Fibroblast of skin of scalp (primary cell): ENCODE results near the gene AK2.
A peak's percentile ranks its signal among the peaks of the same experiment; 100 is the strongest.

Experiments used
- DNase-seq: peaks from one replicate; pipeline ENCODE4 v3.0.0-alpha.2; 2013

The AK2 gene

DNA sequence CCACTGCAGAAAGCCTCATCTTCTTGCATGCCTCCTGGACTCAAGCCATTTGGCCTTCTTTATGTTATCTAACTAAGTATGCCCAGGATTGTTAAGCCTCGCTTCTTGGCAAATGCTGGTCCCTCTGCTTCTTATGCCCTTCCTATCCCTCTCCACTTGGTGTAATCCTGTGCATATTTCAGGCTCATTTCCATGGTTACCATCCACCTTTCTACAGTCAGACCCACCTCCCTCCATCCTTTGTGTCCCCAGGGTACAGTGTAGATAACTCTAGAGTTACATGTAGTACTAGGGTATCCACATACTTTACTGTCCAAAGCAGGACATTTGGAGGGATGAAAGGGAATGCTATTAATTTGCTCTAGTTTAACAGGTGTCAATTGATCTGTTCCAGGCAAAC, 65.5 kb downstream of the AK2 start:
- DNase-seq: no peak

GRCh38 chr1:32969566-32969965, 67.1 kb downstream of the AK2 start:
- DNase-seq: no peak

DNA sequence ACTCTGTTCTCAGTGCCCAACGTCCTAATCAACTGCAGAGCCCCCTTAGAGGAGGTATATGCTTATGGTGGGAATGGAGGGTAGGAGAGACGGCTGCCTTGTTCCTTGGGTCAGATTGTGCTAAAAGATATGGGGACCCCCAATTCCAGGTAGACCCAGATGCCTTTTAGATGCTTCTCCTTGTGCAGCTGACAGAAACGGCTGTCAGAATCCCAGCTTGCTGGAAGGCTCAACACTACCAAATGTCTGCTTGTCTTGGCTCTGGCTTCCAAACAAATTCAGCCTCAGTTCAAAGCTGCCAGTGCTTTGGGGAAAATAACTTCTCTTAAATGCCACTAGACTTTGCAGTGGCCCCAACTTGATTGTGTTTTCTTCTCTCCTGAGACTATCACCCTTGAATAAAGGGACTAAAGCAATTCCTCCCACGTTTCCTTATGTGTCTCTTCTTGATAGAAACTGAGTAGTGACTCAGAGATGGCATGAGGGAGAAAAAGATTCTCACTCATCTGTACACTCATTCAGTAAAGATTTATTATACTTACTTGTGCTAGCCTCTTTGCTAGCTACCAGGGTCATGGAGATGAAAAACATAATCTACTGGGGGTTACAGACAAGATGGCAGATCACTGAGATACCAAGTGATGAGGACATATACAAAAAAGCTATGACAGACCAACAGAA, 68.7 kb downstream of the AK2 start:
- no peak for DNase-seq

DNA sequence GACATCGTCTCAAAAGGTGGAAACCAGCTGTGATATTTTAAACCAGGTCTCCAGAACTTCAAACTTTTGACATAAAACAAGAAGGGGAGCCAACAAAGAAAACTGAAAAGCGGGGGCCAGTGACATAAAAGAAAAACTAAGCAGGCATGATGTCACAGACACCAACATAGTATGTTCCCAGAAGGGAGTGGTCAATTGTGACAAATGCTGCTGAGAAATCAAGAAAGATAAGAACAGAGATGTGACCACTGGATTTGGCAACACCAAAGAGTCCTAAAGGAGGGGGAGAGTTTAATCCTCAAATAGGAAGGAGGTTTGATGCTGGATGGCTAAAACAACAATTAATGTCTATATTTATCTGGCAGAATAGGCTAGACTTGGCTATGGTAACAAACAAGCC, 69.8 kb downstream of the AK2 start:
- DNase-seq: no peak

DNA sequence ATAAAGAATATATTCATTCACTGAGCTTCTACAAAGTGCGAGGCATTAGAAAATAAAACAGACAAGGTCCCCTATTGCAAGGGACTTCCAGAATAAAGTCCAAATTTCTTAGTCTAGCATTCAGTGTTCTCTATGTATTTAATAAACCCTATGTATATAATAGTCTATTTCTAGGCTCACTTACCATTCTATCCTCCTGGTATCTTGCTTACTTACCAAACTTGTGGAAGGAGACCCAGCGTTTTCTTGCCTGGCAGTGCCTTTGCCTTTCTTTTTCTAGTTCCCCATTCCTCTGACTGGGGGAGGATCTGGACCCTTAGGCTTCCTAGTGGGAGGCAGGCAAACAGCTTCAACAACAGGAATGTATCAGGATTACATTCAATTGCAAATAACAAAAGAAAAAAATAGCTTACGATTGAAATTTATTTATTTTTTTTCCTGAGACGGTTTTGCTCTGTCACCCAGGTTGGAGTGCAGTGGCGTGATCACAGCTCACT, 71.4 kb downstream of the AK2 start:
- DNase-seq: no peak

- DNase-seq: peak; percentile 91
Measured at GRCh38 chr1:32964461-32965250, 72.0 kb downstream of the AK2 start, which contains the start of gene RNF19B. Gene RNF19B (minus strand): TSS chr1:32964809. CDS start chr1:32964685, 124 bp downstream.

DNA sequence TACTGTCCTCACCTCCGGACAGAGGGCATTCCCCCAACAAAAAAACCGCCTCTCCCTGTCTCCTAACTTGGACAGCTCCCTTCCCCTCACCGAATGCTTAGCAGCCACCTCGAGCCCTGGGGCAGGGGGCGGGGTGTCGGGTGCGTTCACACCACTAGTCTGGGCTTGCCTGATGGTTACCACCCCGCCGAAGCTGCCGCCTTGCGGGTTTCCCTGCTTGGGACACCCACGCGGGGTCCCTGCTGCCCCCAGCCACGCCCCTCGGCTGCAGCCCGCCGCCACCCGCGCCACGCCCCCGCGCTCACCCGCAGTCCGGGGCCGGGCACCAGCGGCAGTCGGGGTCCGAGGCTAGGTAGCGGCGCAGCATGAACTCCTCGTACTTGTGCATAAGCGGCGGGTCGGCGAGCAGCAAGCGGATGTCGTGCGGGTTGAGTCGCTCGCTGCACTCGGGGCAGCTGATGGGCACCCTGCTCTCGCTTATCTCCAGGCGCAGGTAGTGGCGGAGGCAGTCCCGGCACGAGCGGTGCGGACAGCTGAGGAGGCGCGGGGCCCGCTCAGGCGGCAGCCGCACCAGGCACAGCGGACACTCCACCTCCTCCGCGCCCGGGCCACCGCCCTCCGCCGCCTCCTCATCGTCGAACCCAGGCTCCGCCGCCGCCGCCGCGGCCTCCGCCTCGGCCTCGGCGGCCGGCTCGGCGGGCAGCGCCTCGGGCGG, 72.8 kb downstream of the AK2 start:
- peak; percentile 40 for DNase-seq

DNA sequence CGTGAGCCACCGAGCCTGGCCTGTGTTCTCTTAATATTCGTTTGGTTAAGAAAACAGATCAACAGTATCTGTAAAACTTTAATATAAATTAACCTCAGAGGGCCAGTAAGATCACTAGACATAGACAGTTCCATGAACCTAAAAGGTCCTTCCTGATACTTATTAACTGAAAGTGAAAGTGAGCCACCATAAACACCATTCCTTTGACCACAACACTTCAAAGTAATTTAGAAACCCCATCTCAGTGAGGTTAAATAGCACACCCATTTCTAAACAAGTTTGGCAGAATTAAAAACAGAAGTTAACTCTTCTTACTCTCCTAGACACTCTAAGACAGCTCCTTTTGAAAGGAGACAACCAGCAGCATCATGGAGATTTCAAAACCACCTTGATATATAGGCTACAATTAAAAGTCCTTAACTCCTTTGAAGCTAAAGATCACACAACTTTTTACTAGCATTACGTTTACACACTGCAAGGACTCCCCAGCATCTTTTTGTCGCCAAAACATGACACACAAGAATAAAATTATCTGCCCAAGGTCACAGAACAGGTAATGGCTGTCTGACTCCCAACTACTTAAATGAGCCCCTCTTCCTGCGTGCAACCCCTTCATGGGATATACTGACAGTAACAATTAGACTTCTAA, 74.3 kb downstream of the AK2 start:
- no peak for DNase-seq

GRCh38 chr1:32960819-32961355, 75.8 kb downstream of the AK2 start:
- DNase-seq: no peak

- DNase-seq: no peak
Measured at GRCh38 chr1:32960342-32960741, 76.3 kb downstream of the AK2 start.

DNA sequence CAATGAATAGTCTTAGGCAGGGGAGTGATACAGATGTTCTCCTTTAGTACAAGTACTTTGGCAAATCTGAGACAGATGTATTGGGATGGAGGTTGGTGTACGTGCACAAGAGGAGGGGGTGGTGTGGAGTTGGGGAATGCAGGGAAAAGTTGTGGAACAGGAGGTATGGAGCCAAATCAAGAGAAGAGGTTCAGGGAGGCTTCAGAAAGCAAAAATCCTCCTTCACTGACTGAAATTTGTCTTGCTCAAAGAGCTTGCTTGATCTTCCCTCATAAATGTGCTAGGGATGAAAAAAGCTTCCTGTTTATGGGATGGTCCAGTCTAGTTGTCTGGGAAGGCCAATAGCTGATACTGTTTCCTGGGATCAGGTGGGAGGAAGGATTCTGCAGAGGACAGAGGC, 77.9 kb downstream of the AK2 start:
- no peak for DNase-seq
